H9 (cell line): ENCODE results near the gene MGME1. TPM values are rescaled to one million over a fixed set of nuclear protein-coding genes. Genes with fewer than 3 reads are reported as not detected.

Experiments used
- DNase-seq: peaks from one replicate; pipeline ENCODE4 v3.0.0-alpha.2; 2017
- H2AFZ ChIP-seq: one replicate; pipeline ENCODE4 v1.6.1; 2013; ENCODE audit warnings: mild to moderate bottlenecking, low read length, control low read depth, moderate library complexity
- H2AK5ac ChIP-seq: 2 replicates; pipeline ENCODE4 v1.6.1; 2013; ENCODE audit warnings: low read length, control low read depth, mixed read lengths; ENCODE audit not compliant: insufficient read length
- H2BK120ac ChIP-seq: one replicate; pipeline ENCODE4 v1.6.1; 2013; ENCODE audit warnings: low read depth, mild to moderate bottlenecking, low read length, control low read depth, inconsistent platforms; ENCODE audit not compliant: poor library complexity, severe bottlenecking
- H2BK12ac ChIP-seq: 2 replicates; pipeline ENCODE4 v1.6.1; 2013; ENCODE audit warnings: low read length, control low read depth, mixed read lengths, low read depth; ENCODE audit not compliant: insufficient read length
- H2BK15ac ChIP-seq: 2 replicates; pipeline ENCODE4 v1.6.1; 2013; ENCODE audit warnings: low read depth, low read length, control low read depth
- H2BK20ac ChIP-seq: one replicate; pipeline ENCODE4 v1.6.1; 2013; ENCODE audit warnings: low read depth, mild to moderate bottlenecking, low read length, control low read depth, inconsistent platforms; ENCODE audit not compliant: poor library complexity, severe bottlenecking
- H2BK5ac ChIP-seq: 2 replicates; pipeline ENCODE4 v1.6.1; 2013; ENCODE audit warnings: low read length, control low read depth, mixed read lengths; ENCODE audit not compliant: insufficient read length
- H3K14ac ChIP-seq: 2 replicates; pipeline ENCODE4 v1.6.1; 2013; ENCODE audit warnings: low read length, control low read depth; ENCODE audit not compliant: insufficient read depth
- H3K18ac ChIP-seq: 2 replicates; pipeline ENCODE4 v1.6.1; 2013; ENCODE audit warnings: low read depth, mild to moderate bottlenecking, mixed read lengths, low read length, control low read depth; ENCODE audit not compliant: insufficient read length
- H3K23ac ChIP-seq: 2 replicates; pipeline ENCODE4 v1.6.1; 2013; ENCODE audit warnings: low read length, control low read depth, mixed read lengths, low read depth; ENCODE audit not compliant: insufficient read length
- H3K23me2 ChIP-seq: 2 replicates; pipeline ENCODE4 v1.6.1; 2013; ENCODE audit warnings: low read depth, mild to moderate bottlenecking, mixed read lengths, low read length, control low read depth; ENCODE audit not compliant: insufficient read length, poor library complexity, severe bottlenecking
- H3K27ac ChIP-seq: 2 replicates; pipeline ENCODE4 v1.5.1; 2013; ENCODE audit warnings: low read length, control low read depth, mixed read lengths, low read depth; ENCODE audit not compliant: insufficient read length
- H3K27me3 ChIP-seq: 2 replicates; pipeline ENCODE4 v1.6.1; 2013; ENCODE audit warnings: low read length, control low read depth, inconsistent platforms; ENCODE audit not compliant: insufficient read depth
- H3K4ac ChIP-seq: 2 replicates; pipeline ENCODE4 v1.6.1; 2013; ENCODE audit warnings: low read depth, mild to moderate bottlenecking, control low read depth, inconsistent platforms, low read length, moderate library complexity
- H3K4me1 ChIP-seq: 2 replicates; pipeline ENCODE4 v1.6.1; 2013; ENCODE audit warnings: low read length, control low read depth, inconsistent platforms; ENCODE audit not compliant: insufficient read depth
- H3K4me2 ChIP-seq: 2 replicates; pipeline ENCODE4 v1.6.1; 2013; ENCODE audit warnings: low read length, control low read depth, mixed read lengths; ENCODE audit not compliant: insufficient read length, insufficient read depth
- H3K56ac ChIP-seq: 2 replicates; pipeline ENCODE4 v1.6.1; 2013; ENCODE audit warnings: low read depth, mild to moderate bottlenecking, mixed read lengths, low read length, control low read depth; ENCODE audit not compliant: insufficient read length
- H3K79me1 ChIP-seq: 2 replicates; pipeline ENCODE4 v1.6.1; 2013; ENCODE audit warnings: low read depth, mild to moderate bottlenecking, moderate library complexity, low read length, control low read depth, inconsistent platforms; ENCODE audit not compliant: insufficient read depth, poor library complexity, severe bottlenecking
- H3K79me2 ChIP-seq: 2 replicates; pipeline ENCODE4 v1.6.1; 2013; ENCODE audit warnings: low read length, control low read depth, inconsistent platforms; ENCODE audit not compliant: insufficient read depth
- H3K9ac ChIP-seq: 2 replicates; pipeline ENCODE4 v1.6.1; 2013; ENCODE audit warnings: low read length, control low read depth, mixed read lengths; ENCODE audit not compliant: insufficient read length; ENCODE audit errors: extremely low read depth
- H3K9me3 ChIP-seq: one replicate; pipeline ENCODE4 v1.6.1; 2013; ENCODE audit warnings: low read depth, low read length, inconsistent platforms; ENCODE audit not compliant: control insufficient read depth
- H3T11ph ChIP-seq: one replicate; pipeline ENCODE4 v1.6.1; 2013; ENCODE audit warnings: mild to moderate bottlenecking, low read length, control low read depth, inconsistent platforms
- H4K20me1 ChIP-seq: one replicate; pipeline ENCODE4 v1.6.1; 2013; ENCODE audit not compliant: control insufficient read depth, insufficient read length, insufficient read depth
- H4K5ac ChIP-seq: 2 replicates; pipeline ENCODE4 v1.6.1; 2013; ENCODE audit warnings: low read depth, mild to moderate bottlenecking, mixed read lengths, low read length, control low read depth; ENCODE audit not compliant: insufficient read length
- H4K8ac ChIP-seq: replicated peaks from 2 replicates; pipeline ENCODE4 v1.6.1; 2013; ENCODE audit warnings: low read length, control low read depth, mixed read lengths, low read depth; ENCODE audit not compliant: insufficient read length
- H4K91ac ChIP-seq: 2 replicates; pipeline ENCODE4 v1.6.1; 2013; ENCODE audit warnings: low read depth, mild to moderate bottlenecking, moderate library complexity, mixed read lengths, low read length, control low read depth; ENCODE audit not compliant: insufficient read length
- H3K27ac Mint-ChIP-seq, 3 experiments: 2 replicates in 2 of 3; 3 replicates in 1 of 3; pipeline ENCODE4 v1.8.0; 2020 to 2021; ENCODE audit warnings: mixed read lengths in 3 of 3, mild to moderate bottlenecking in 1 of 3, moderate library complexity in 1 of 3
- H3K27me3 Mint-ChIP-seq: 2 replicates; pipeline ENCODE4 v1.8.0; 2021; ENCODE audit warnings: low read depth, mild to moderate bottlenecking, moderate library complexity, mixed read lengths
- H3K36me3 Mint-ChIP-seq, 3 experiments: 2 replicates in 2 of 3; 3 replicates in 1 of 3; pipeline ENCODE4 v1.8.0; 2020 to 2021; ENCODE audit warnings: low read depth in 3 of 3, mixed read lengths in 3 of 3; ENCODE audit not compliant: insufficient read depth in 1 of 3
- H3K4me1 Mint-ChIP-seq, 2 experiments: 2 replicates each; pipeline ENCODE4 v1.8.0; 2020; ENCODE audit warnings: mixed read lengths in 2 of 2
- H3K4me3 Mint-ChIP-seq, 2 experiments: 2 replicates in 1 of 2; 3 replicates in 1 of 2; pipeline ENCODE4 v1.8.0; 2020 to 2021; ENCODE audit warnings: mild to moderate bottlenecking in 2 of 2, mixed read lengths in 2 of 2, moderate library complexity in 1 of 2
- H3K9me3 Mint-ChIP-seq, 2 experiments: 2 replicates in 1 of 2; 3 replicates in 1 of 2; pipeline ENCODE4 v1.8.0; 2020; ENCODE audit warnings: mild to moderate bottlenecking in 2 of 2, mixed read lengths in 2 of 2, moderate library complexity in 1 of 2
- CTCF ChIP-seq: fragments of 200-600 bp; sonication (generic); conservative IDR thresholded peaks from 3 replicates; pipeline ENCODE4 v1.8.0; 2021; ENCODE audit warnings: antibody characterized with exemption, mild to moderate bottlenecking
- WGBS: extraction: QIAGEN DNeasy Blood & Tissue Kit; methylation state at CpG from one replicate; pipeline ENCODE4 v1.1.7; 2013; ENCODE audit warnings: missing lambda C conversion rate, low lambda C conversion rate, mixed read lengths; ENCODE audit not compliant: insufficient read length; ENCODE audit errors: extremely low coverage; 5-methylcytosine and 5-hydroxymethylcytosine counted together
- total RNA-seq: library from RNA; stranded (reverse); gene quantifications from 2 replicates; pipeline ENCODE4 v1.2.1, GENCODE V29; 2021

MGME1 gene
- total RNA-seq, 1 experiment from 2014 or later, result 48.9 TPM

GRCh38 chr20:17933711-17934110 is 35.1 kb upstream of the MGME1 start:
- H2AFZ ChIP-seq, result no peak overlapping the region
- H2BK15ac ChIP-seq, result no peak overlapping the region
- H3K9ac ChIP-seq, result no peak overlapping the region
- H2BK20ac ChIP-seq, result no peak overlapping the region
- H3K14ac ChIP-seq, result no peak overlapping the region
- Mint-ChIP-seq H3K9me3 (peaks cover 4% of the 10 kb centered on the region in 2 experiments; a peak in 1 of 5 replicates), H3K4me1 (peaks cover 42 to 51% of the 10 kb centered on the region in 2 experiments), H3K4me3 (0 out of 5 replicates have a peak overlapping the region, but pooled peaks of 1 of the 2 experiments have one; percentile 20), H3K27ac (peak overlapping the region in 1 of 3 experiments; percentile 91; a peak in 1 of 7 replicates), H3K36me3 (peaks cover 0 to 2% (median 0%) of the 10 kb centered on the region in 3 experiments; a peak in 2 of 7 replicates), H3K27me3 (peaks cover 44% of the 10 kb centered on the region)
- H4K20me1 ChIP-seq, result peaks cover 2% of the 10 kb centered on the region
- no peaks in the 10 kb centered on the region for H3K9me3 ChIP-seq
- no peak overlapping the region for H2BK120ac ChIP-seq
- H2BK12ac ChIP-seq, result no peak overlapping the region
- no peak overlapping the region for H2BK5ac ChIP-seq
- H3K18ac ChIP-seq, result no peak overlapping the region
- no peak overlapping the region for H3K4ac ChIP-seq
- no peak overlapping the region for H3K4me2 ChIP-seq
- H3K23me2 ChIP-seq, result no peaks in the 10 kb centered on the region
- no CpG with 5 or more reads among the region's 5 CpGs for WGBS
- no peak for DNase-seq
- H3K56ac ChIP-seq, result no peak overlapping the region
- H3K23ac ChIP-seq, result no peak overlapping the region
- H3K79me2 ChIP-seq, result no peaks in the 10 kb centered on the region
- H3K4me1 ChIP-seq, result no peaks in the 10 kb centered on the region
- H4K91ac ChIP-seq, result no peak overlapping the region
- H2AK5ac ChIP-seq, result no peak overlapping the region
- 0 out of 3 replicates have a peak, but pooled peaks have one; percentile 10 for TF ChIP-seq CTCF
- H4K5ac ChIP-seq, result no peak overlapping the region
- H4K8ac ChIP-seq, result no peak overlapping the region
- no peak overlapping the region for H3T11ph ChIP-seq
- no peaks in the 10 kb centered on the region; the same call in 1 of the 2 replicates for H3K27me3 ChIP-seq
- no peaks in the 10 kb centered on the region for H3K79me1 ChIP-seq
- no peak overlapping the region for H3K27ac ChIP-seq
